Measurements from ENCODE around the gene CTNNBL1.

Gene CTNNBL1

DNA sequence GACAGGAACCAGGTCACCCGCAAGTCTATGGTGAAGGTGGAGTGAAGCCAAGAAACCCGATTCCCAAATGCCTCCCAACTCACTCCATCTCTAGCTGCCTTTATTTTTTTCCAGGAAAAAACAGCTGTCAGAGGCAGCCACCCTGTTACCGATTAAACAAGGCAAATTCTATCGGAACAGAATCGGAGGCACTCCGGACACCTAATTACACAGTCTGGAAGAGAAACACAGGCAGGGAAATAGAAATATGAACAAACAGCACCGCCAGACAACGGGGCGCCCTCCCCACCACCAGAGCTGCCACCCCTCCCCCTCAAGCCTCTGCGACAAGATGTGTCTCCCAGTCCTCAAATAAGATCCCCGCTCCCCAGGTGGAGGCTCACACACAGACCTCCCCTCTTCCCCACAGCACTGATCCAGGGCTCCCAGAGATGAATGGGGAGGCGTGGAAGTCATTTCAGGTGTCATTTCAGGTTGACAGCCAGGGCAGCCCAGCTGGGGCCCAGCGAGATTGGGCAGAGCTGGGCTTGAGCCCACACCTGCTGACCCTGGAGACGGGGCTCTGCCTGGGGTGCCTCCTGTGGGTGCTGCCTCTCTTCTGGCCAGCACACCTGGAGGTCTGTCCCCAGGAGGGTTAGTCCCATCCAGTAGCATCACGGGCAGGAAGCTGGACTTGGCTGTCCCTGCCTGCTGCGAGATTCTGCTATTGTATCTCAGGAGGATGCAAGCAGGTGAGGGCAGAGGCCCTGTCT lies 189.3 kb downstream of the CTNNBL1 start:
- no peak for DNase-seq

DNA sequence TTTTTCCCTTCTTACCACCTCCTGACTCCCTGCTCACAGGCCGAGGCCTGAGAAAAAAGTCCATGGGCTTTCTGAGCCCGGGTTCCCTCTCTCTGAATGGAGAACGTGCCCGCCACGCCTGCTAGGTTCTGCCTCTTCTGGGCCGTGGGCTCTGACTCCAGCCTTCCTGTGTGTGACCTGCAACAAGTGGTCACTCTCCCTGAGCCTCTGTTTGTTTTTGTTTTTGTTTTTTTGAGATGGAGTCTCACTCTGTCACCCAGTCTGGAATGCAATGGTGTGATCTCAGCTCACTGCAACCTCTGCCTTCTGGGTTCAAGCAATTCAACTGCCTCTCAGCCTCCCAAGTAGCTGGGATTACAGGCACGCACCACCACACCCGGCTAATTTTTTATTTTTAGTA lies 191.2 kb downstream of the CTNNBL1 start:
- no peak for DNase-seq

DNA sequence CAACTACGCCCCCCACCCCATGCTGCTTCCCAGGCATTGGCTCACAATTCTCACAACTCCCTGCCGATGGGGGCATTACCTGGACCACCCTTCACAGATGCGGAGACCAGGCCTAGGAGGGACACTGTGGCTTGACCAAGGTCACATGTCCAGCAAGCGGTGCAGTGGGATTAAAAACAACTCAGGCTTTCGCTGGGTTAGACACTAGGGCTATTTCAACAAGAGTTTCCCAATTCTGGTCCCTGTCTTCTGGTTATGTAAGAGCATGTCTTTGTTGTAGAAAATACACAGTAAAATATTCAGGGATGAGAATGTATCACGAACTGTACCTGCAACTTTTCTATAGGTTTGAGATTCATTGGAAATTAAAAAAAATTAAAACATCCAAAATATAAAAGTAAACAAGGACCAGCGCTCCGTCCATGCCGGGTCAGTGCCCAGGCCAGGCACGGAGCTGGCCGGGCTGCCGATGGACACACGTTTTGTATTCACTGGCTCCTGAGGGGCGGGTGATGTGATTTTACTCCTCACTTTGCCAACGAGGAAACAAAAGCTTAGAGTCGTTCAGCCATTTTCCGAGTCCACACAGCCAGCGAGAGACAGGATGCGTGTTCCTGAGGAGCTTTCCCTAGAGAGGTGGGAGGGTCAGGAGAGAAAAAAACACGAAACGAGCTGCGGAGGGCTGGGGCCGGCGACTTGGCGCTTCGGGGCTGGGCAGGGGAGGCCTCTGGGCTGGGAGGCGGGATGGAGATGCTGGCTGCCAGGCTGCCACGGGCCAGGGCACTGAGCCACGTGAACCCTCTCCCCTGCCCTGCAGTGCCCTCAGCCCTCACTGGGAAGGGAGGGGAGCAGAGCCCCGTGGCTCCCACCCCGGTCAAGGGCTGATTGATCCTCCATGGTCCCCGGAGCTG lies 192.0 kb downstream of the CTNNBL1 start:
- DNase-seq, result no peak

DNA sequence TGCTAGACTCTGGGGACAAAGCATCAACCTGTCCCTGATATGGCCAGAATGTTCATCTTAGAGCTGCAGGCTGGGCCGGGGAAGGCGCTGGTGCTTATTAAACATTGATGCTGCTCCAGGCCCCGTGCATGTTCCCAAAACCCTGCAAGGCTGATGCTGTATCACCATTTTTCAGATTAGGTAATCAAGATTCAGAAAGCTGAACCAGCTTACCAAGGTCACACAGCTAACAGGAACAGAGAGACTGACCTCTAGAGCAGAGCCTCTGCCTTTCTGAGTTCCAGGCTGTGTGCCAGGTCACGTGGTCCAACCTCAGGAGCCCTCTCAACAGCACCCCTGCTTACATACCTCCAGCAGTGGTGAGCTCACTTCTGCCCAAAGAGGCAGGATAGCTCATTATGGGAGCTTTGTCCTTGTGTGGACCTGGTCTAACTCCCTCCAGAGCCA lies 193.0 kb downstream of the CTNNBL1 start:
- no peak for DNase-seq

DNA sequence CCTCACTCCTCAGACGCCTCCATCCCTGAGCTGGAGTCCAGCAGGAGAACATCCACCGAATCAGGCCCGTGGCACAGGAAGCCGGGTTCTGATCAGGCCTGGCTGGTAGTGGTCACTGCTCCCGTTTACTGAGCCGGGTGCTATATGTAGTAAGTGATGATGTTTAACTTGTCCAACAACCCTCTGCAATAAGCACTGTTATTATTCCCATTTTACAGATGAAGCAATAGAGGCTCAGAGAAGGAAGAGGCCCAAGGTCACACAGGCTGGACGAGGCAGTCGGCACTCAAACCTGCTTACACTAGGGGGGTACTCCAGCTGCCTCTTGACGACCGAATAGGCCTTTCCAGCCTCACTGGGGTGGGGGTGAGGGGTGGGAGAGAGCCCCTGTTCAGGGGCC lies 194.8 kb downstream of the CTNNBL1 start:
- DNase-seq, result no peak

DNA sequence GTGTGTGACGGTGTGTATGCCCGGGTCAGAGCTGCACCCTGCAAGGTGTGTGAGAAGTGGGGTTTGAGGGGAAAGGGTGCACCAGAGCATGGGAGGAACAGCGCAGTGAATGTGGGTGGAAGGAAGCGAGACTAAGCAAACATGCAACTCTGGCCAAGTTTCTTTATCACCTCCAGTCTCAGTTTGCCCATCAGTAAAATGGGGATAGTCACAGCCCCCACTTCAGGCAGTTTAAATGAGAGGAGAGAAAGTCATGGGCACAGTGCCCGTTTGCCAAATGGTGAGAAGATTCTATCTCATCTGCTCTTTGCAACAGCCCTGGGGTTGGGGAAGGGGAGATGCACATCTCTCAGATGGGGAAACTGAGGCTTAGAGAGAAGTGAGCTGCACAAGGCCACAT lies 196.3 kb downstream of the CTNNBL1 start:
- no peak for DNase-seq

DNA sequence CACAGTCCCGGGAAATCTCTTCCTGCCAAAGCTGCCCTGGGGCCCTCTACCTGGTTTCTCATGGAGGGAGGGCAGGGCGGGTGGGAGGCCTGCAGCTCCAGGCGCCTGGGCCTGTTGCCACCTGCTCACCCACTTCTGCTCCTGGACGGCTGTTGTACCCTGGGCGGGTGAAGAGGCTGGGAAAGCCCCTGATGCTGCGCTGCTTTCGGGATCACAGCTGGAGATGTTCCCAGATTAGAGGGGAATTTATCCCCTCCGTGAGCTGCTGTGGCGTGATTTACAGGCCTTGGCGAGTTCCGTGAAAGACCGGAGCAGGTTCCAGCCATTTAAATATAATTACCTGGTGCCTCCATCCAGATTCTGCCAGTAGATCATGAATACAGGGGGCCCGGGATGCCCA lies 196.8 kb downstream of the CTNNBL1 start:
- DNase-seq, result no peak

DNA sequence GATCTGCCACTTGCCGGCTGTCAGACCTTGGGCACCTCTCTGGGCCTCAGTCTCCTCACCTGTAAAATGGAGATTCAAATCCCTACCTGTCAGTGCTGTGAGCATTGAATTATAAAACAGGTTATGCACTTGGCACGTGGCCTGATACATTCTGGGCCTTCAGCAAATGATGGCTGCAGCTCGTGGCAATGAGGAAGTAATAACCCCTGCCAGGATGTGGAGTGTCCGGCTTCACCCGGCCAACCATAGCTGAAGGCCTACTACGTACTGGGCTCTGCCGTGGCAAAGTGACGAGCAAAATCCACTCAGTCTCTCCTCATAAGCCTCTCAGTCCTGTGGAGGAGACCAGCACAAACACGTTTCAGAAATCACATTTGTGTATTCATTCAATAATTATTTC lies 198.2 kb downstream of the CTNNBL1 start:
- no peak for DNase-seq

DNA sequence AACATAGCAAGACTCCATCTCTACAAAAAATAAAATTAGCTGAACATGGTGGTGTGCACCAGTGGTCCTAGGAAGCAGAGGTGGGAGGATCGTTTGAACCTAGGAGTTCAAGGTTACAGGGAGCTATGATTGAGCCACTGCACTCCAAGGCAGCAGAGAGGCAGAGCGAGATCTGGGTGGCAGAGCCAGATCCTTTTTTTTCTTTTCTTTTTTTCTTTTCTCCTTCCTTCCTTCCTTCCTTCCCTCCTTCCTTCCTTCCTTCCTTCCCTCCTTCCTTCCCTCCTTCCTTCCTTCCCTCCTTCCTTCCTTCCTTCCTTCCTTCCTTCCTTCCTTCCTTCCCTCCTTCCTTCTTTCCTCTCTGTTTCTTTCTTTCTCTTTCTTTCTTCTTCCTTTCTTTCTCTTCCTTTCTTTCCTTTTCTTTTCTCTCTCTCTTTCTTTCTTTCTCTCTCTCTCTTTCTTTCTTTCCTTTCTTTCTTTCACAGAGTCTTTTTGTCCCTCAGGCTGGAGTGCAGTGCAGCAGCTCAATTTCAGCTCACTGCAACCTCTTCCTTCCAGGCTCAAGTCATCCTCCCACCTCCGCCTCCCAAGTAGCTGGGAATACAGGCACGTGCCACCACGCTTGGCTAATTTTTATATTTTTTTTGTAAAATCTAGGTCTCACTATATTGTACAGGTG lies 199.9 kb downstream of the CTNNBL1 start:
- DNase-seq, result no peak

DNA sequence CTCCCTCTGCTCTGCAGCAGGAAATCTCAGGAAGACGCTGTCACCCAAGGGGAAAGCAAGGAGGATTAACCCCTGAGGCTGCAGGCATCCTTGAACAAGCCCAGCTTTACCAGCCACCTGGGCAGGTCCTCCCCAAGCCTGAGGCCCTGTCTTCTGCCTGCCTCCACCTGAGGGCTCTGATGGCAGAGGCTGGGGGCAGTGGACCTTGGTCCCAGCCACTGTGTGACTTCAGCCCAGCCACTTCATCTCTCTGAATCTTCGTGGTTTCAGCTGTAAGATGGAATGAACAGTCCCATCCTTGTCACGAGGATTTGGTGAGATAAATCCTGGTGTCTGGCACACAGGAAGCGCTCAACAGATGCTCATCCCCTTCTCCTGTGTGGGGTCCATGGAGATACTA lies 200.6 kb downstream of the CTNNBL1 start:
- DNase-seq, result no peak

DNA sequence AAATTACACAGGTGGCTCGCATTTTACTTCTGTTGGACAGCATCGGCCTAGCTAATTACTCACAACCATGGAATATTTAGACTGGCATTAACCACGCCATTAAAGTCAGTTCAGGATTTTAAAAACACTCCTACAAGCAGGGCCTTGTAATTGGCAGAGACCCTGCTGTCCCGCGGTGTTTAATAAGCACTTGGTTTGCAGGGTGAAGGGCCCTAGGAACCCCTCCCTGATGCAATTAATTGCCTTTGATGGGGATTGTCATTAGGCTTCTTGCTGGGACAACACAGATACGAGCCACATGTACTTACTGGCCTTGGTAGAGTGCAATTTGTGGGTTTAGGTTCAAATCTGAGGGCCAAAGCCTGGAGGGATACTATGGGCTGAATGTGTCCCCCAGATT lies 201.3 kb downstream of the CTNNBL1 start:
- DNase-seq, result no peak

DNA sequence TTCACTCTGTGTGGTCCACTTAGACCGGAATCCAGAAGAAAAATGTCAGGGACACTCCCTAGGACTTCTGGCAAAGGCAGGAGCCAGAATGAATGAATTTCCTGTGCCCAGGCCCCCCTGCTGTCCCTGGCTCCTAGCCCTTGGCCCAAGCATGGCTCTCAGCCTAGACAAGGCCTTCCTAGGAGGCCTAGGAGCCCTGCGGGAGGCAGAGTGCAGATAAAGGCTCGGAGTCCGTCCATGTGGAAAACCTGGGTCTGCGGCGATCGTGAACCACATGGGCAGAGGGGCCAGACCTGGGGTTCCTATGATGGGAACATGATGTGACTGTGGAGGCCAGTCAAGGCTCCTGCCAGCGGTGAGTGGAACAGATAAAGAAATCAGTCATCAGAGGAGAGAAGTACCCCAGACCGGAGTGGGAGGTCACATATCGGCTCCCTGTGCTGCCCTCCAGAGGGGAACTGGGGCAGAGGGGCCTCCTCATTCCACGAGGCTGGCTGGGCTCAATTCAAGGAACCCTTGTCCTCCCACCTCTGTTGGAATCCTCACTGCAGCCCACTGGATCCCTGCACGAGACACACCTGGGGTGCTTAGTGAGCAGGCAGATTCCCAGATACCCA lies 203.2 kb downstream of the CTNNBL1 start:
- no peak for DNase-seq

DNA sequence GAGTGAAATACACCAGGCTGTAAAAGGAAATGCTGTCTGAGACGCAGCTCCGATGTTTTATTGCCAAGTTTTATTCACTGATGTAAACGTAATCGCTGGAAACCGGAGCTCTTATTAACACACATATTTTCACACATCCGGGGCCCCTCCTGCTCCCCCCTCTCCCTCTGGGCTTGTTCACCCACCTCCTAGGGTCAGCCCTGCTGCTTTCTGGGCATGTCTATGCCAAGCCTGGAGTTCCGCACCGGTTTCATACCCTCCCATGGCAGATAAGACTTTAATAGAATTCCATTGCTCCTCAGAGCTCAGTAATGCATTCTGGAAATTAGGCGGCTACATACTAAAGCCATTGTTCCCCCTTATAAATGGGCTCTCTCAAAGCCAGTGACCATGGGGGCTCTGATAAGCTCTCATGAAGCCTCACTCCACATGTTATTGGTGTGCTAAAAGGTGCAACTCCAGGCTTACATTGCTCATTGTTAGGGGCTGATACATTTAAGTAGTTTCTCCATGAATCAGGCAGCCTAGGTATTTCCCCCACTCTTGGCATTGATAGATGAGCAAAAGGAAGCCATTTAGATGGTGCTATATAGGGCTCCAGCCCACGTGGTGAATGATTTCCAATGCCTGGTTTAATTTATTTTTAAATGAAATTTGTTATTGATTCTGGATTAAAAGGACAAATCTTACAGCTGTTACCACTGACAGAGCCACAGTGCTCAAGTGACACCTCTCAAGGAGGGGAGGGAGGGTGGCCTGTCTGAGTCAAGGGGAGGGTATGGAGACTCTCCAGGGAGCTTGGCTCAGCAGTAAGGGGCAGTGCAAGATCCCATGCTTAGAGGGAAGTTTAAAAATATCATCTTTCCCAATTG lies 204.6 kb downstream of the CTNNBL1 start:
- DNase-seq, result no peak

DNA sequence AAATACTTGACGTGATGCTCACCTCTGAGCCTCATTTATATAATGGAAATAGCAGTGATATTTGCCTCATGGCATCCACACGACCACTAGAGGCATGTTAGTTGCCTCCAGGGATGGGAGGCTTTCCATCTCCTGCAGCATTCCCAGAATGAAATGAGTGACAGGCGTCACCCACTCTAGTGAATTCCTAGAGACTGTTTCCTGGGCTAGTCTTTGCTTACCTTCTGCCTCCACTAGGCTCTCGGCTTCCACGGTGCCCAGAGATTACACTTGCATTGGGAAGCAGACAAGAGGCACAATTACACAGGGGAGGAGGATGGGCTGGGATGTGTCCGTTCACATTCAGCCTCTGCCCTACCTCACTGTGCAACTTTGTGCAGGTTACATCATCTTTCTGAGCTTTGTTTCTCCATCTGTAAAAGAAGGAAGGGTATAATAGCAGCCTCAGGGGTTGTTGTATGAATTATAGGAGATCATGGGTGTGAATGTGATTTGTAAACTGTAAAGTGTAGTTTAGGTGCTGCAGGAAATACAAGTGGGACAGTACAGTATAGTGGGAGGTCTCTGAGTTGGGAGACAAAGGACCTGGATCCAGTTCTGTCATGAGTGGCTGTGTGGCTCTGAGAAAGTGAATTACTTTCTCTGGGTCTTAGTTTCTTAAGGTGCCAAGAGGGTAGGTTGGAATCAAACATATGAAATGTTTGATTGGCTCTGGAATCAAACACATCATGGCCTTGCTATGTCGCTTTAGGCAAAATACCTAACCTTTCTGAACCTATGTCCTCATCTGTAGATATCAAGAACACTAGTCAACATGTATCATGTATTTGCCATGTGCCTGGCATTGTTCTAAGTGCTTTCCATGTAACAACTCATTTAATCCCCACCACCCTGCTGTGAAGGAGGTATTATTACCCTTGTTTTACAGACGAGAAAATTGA lies 205.5 kb downstream of the CTNNBL1 start:
- no peak for DNase-seq

DNA sequence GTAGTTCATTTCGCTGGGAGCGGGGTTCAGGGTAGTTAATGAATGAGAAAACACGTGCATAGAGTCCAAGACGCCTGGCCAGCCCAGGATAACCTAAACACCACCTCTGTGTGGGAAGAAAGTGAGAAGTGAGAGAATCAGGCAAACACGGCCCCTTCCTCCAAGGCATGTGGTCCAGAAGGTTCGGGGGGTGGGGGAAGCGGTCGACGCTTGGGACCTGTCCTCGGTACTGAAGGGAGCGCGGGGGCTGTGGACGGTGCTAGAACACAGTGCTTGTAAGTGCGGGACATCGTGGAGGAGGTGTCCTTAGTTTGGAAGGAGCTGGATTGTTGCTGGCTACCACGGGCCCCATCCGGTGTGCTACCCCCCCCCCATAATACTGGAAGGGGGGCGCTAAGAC lies 207.4 kb downstream of the CTNNBL1 start:
- DNase-seq, result no peak

DNA sequence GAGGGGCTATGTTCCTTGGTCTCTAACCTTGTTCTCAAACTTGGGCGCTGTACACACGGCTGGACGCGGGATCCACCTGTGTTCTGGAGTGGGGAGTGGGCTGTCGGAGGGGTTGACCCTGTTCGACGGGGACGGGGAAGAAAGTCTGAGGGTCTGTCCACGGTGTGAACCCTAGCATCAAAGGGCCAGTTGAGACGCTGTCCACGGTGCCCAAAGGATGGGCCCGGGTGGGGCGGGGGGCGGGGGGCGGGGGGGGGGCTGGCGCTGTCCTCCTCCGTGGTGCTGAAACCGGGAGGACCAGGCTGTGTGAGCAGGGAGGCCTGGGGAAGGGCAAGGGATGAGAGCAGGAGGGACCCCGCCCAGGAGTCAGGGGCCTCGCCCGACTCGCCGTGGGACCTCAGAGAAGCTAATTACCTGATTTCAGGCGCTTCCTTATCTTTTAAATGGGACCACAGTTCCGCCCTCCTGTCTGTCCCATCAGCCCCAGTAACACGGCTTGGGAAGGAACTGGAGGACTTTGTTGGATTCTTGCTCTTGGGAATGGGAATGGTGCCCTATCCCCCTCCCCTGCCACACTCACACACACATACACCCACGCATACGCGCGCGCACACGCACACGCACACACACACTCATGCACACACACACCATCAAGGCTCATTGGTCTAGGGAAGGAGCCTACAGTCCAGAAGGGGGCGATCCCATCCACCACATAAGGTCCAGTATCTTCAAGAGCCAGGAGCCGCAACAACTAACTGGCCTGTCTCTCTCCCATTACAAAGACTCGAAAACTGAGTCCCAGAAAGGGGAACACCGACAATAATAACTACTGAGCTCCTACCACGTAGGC lies 208.0 kb downstream of the CTNNBL1 start:
- peak; percentile 21 for DNase-seq

DNA sequence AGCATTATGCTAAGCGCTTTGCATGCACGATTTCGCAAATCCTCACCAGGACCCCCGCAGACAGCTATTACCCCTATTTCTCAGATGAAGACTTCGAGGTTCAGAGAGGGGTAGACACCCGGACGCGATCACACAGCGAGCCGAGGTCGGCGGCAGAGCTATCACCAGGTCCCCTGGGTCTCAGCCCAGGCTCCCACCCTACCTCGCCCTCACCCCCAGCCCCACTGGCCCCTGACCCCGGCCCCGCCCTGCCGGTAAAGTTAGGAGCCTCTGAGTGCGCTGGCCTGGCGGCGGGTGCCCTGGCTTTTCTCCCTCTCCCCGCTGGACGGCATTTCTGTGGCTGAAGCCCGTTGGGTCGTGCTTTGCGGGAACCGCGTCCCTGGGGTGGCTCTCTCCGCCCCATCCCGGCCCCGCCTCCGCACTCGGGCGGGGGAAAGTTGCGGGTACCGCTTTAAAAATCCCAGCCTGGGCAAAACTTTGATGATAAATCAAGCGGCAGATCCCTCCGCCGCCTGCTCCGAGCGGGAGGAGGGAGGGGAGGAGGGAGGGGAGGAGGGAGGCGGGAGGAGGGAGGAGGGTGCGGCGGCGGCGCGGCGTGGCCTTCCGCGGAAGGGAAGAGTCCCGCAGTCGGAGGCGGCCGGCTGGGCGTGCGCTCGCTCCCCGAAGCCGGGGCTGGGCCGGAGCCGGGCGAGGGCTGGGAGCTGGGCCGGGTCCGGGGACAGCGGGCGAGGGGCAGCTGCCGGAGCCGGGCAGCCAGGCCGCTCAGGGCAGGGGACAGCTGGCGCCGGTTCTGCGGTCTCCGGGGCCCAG lies 208.9 kb downstream of the CTNNBL1 start, which contains the start of gene VSTM2L:
VSTM2L (plus strand) TSS at position 624 of the 810 bp plus-strand sequence. CDS start 224 bp downstream, outside the sequence.
- no peak for DNase-seq

DNA sequence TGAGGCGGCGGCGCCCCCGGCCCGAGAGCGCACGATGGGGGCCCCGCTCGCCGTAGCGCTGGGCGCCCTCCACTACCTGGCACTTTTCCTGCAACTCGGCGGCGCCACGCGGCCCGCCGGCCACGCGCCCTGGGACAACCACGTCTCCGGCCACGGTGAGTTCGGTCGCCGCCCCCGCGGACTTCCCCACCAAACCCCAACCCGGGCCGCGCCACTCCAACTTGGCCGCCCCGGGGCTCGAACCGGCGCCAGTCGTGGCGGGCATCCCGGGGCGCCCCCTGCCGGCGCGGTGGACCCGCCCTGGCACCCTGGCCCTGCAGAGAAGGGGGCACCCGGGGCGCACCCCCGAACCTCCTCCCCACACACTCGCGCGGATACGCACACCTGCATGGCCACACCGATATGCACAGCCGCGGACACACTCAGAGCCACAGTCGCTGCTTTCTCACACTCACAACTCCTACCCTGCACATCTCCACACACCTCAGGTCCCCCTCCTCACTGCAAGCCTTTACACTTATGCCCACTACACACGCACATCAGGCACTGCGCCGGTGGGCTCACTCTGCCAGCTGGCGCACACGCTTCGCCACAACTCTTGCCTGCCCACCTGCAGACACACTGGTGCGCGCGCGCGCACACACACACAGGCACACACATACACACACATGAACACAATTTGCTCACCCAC lies 209.6 kb downstream of the CTNNBL1 start:
- no peak for DNase-seq
